ENCODE data around the gene PDE4B.
"Not testable (repeated sequence)": the region's sequence is repeated elsewhere in the genome, so short reads cannot be mapped to it uniquely, and the experiment has no call there.

Gene PDE4B

GRCh38 chr1:65817891-65818290 lies 25.2 kb downstream of the PDE4B start:
- DNase-seq, result no peak

- no peak for DNase-seq
Observed at GRCh38 chr1:65818966-65819365, 26.3 kb downstream of the PDE4B start.

- DNase-seq, result no peak
Observed at GRCh38 chr1:65820983-65821382, 28.3 kb downstream of the PDE4B start.

- DNase-seq, result no peak
Observed at GRCh38 chr1:65821386-65821785, 28.7 kb downstream of the PDE4B start.

- DNase-seq, result no peak
Observed at GRCh38 chr1:65824103-65824502, 31.4 kb downstream of the PDE4B start.

- no peak for DNase-seq
Observed at GRCh38 chr1:65825741-65826140, 33.0 kb downstream of the PDE4B start.

- DNase-seq, result no peak
Observed at GRCh38 chr1:65826782-65827181, 34.1 kb downstream of the PDE4B start.

- DNase-seq, result no peak
Observed at GRCh38 chr1:65827346-65827745, 34.7 kb downstream of the PDE4B start.

- no peak for DNase-seq
Observed at GRCh38 chr1:65830306-65830705, 37.6 kb downstream of the PDE4B start.

- DNase-seq, result no peak
Observed at GRCh38 chr1:65832296-65832695, 39.6 kb downstream of the PDE4B start.

- no peak for DNase-seq
Observed at GRCh38 chr1:65836686-65837085, 44.0 kb downstream of the PDE4B start.

GRCh38 chr1:65840683-65841082 lies 48.0 kb downstream of the PDE4B start:
- DNase-seq, result no peak

- DNase-seq, result no peak
Observed at GRCh38 chr1:65844296-65844695, 51.6 kb downstream of the PDE4B start.

GRCh38 chr1:65844821-65845534 lies 52.3 kb downstream of the PDE4B start:
- no peak for DNase-seq

GRCh38 chr1:65845535-65846060 lies 52.9 kb downstream of the PDE4B start:
- DNase-seq, result no peak

GRCh38 chr1:65846866-65847265 lies 54.2 kb downstream of the PDE4B start:
- no peak for DNase-seq

GRCh38 chr1:65850281-65850680 lies 57.6 kb downstream of the PDE4B start:
- no peak for DNase-seq

- DNase-seq, result not testable (repeated sequence)
Observed at GRCh38 chr1:65856591-65856990, 63.9 kb downstream of the PDE4B start.

- no peak for DNase-seq
Observed at GRCh38 chr1:65866439-65866838, 73.7 kb downstream of the PDE4B start.

GRCh38 chr1:65872301-65872700 lies 79.6 kb downstream of the PDE4B start:
- no peak for DNase-seq

- DNase-seq, result not testable (repeated sequence)
Observed at GRCh38 chr1:65878342-65878741, 85.6 kb downstream of the PDE4B start.

- no peak for DNase-seq
Observed at GRCh38 chr1:65880611-65881010, 87.9 kb downstream of the PDE4B start.

GRCh38 chr1:65881067-65881594 lies 88.4 kb downstream of the PDE4B start:
- no peak for DNase-seq

GRCh38 chr1:65882076-65882475 lies 89.4 kb downstream of the PDE4B start:
- no peak for DNase-seq

- DNase-seq, result no peak
Observed at GRCh38 chr1:65889441-65889840, 96.7 kb downstream of the PDE4B start.
